Liver (tissue), 9 donors: Measurements from ENCODE around the gene SLC26A1. TPM values are rescaled to one million over a fixed set of nuclear protein-coding genes. Genes with fewer than 3 reads are reported as not detected.

ENCODE experiments used
- DNase-seq: peaks from one replicate; pipeline ENCODE4 v3.0.0-alpha.2; 2017; ENCODE audit warnings: low spot score
- H3K27ac ChIP-seq, 2 donors: one replicate each; pipeline ENCODE4 v1.7.0; 2013; ENCODE audit warnings: inconsistent platforms in 2 of 2, low read length in 2 of 2, control low read depth in 1 of 2, low read depth in 1 of 2, mild to moderate bottlenecking in 1 of 2
- H3K27me3 ChIP-seq, 4 donors: one replicate each; pipeline versions ENCODE4 v1.6.1 to v1.7.0; 2013; ENCODE audit warnings: low read length in 3 of 4, inconsistent platforms in 1 of 4, mild to moderate bottlenecking in 1 of 4, moderate library complexity in 1 of 4; ENCODE audit not compliant: control insufficient read depth in 4 of 4, insufficient read depth in 4 of 4
- H3K36me3 ChIP-seq, 4 donors: one replicate each; pipeline versions ENCODE4 v1.6.1 to v1.7.0; 2013; ENCODE audit warnings: low read length in 3 of 4, mild to moderate bottlenecking in 3 of 4, low read depth in 1 of 4, moderate library complexity in 1 of 4; ENCODE audit not compliant: control insufficient read depth in 4 of 4, insufficient read depth in 3 of 4
- H3K4me1 ChIP-seq, 4 donors: one replicate each; pipeline versions ENCODE4 v1.6.1 to v1.7.0; 2013; ENCODE audit warnings: low read length in 3 of 4, mild to moderate bottlenecking in 3 of 4, moderate library complexity in 1 of 4; ENCODE audit not compliant: control insufficient read depth in 4 of 4, insufficient read depth in 4 of 4
- H3K4me3 ChIP-seq, 3 donors: one replicate each; pipeline versions ENCODE4 v1.6.1 to v1.7.0; 2013; ENCODE audit warnings: low read length in 3 of 3, control low read depth in 1 of 3, low read depth in 1 of 3, mild to moderate bottlenecking in 1 of 3
- H3K9ac ChIP-seq, 2 donors: one replicate each; pipeline ENCODE4 v1.7.0; 2013; ENCODE audit warnings: low read length in 2 of 2, mild to moderate bottlenecking in 2 of 2, moderate library complexity in 2 of 2, control low read depth in 1 of 2, low read depth in 1 of 2
- H3K9me3 ChIP-seq, 4 donors: one replicate each; pipeline versions ENCODE4 v1.6.1 to v1.7.0; 2013; ENCODE audit warnings: low read length in 3 of 4; ENCODE audit not compliant: control insufficient read depth in 4 of 4
- EGR1 ChIP-seq, 2 donors: IDR thresholded peaks; 2 replicates each; pipeline ENCODE4 v1.6.1; 2016 to 2018; ENCODE audit warnings: antibody characterized with exemption in 2 of 2, low read depth in 2 of 2
- FOXA1 ChIP-seq: IDR thresholded peaks from 2 replicates; pipeline ENCODE4 v1.6.1; 2016; ENCODE audit warnings: antibody characterized with exemption
- HNF4A ChIP-seq, 2 donors: conservative IDR thresholded peaks; 2 replicates each; pipeline ENCODE4 v1.6.1; 2016; ENCODE audit warnings: antibody characterized with exemption in 2 of 2, mild to moderate bottlenecking in 2 of 2
- HNF4G ChIP-seq: IDR thresholded peaks from 2 replicates; pipeline ENCODE4 v1.6.1; 2016; ENCODE audit warnings: antibody characterized with exemption
- JUND ChIP-seq, 2 donors: IDR thresholded peaks; 2 replicates each; pipeline ENCODE4 v1.6.1; 2016; ENCODE audit warnings: antibody characterized with exemption in 2 of 2
- MAX ChIP-seq: IDR thresholded peaks from 2 replicates; pipeline ENCODE4 v1.6.1; 2016; ENCODE audit warnings: antibody characterized with exemption
- NR2F2 ChIP-seq: IDR thresholded peaks from 2 replicates; pipeline ENCODE4 v1.6.1; 2016; ENCODE audit warnings: antibody characterized with exemption
- RAD21 ChIP-seq, 2 donors: IDR thresholded peaks; 2 replicates each; pipeline ENCODE4 v1.6.1; 2016; ENCODE audit warnings: antibody characterized with exemption in 2 of 2, mild to moderate bottlenecking in 2 of 2
- RXRA ChIP-seq, 2 donors: IDR thresholded peaks; 2 replicates each; pipeline ENCODE4 v1.6.1; 2017 to 2018; ENCODE audit warnings: antibody characterized with exemption in 2 of 2, mild to moderate bottlenecking in 1 of 2
- SP1 ChIP-seq: IDR thresholded peaks from 2 replicates; pipeline ENCODE4 v1.6.1; 2018; ENCODE audit warnings: antibody characterized with exemption, mild to moderate bottlenecking
- TAF1 ChIP-seq: conservative IDR thresholded peaks from 2 replicates; pipeline ENCODE4 v1.6.1; 2016; ENCODE audit warnings: antibody characterized with exemption, mild to moderate bottlenecking
- YY1 ChIP-seq: IDR thresholded peaks from 2 replicates; pipeline ENCODE4 v1.6.1; 2016; ENCODE audit warnings: antibody characterized with exemption, mild to moderate bottlenecking
- WGBS: extraction: QIAGEN DNeasy Blood & Tissue Kit; methylation state at CpG from one replicate; pipeline ENCODE4 v1.1.7; 2013; 5-methylcytosine and 5-hydroxymethylcytosine counted together
- polyA plus RNA-seq, 2 donors: library from polyadenylated mRNA; stranded (reverse) in 1 of 2; unstranded in 1 of 2; fragments of 200-250 nt in 1 of 2; fragments of >200 nt in 1 of 2; fragmentation: Nextera tagmentation in 1 of 2; extraction: Ambion mirVana in 1 of 2; gene quantifications; one replicate each; pipeline versions ENCODE4 v1.2.1 to v1.2.3, GENCODE V29; 2013 to 2015
- total RNA-seq, 2 donors: library from RNA; depleted of rRNA; stranded (reverse); fragments of >200 nt; gene quantifications; one replicate each; pipeline ENCODE4 v1.2.3, GENCODE V29; 2014
- TF ChIP-seq, protein P1 (sequence below): IDR thresholded peaks from 2 replicates; pipeline ENCODE4 v1.6.1; 2016; ENCODE audit warnings: antibody characterized with exemption, mild to moderate bottlenecking
- TF ChIP-seq, protein P2 (sequence below): IDR thresholded peaks from 2 replicates; pipeline ENCODE4 v1.6.1; 2016; ENCODE audit warnings: antibody characterized with exemption
- TF ChIP-seq, protein P3 (sequence below): fragments of 150-350 bp; IDR thresholded peaks from 2 replicates; pipeline ENCODE4 v1.5.1; 2017; ENCODE audit warnings: improper control_type of control experiment, low read depth, low read length; ENCODE audit not compliant: missing input control
- donor health status: healthy.
- donor health status: healthy.
- donor health status: healthy.
- donor health status: healthy.
- donor health status: healthy.

SLC26A1 gene
- total and polyA plus RNA-seq, 4 donors: 5.1 to 41.0 (median 26.3) TPM

DNA sequence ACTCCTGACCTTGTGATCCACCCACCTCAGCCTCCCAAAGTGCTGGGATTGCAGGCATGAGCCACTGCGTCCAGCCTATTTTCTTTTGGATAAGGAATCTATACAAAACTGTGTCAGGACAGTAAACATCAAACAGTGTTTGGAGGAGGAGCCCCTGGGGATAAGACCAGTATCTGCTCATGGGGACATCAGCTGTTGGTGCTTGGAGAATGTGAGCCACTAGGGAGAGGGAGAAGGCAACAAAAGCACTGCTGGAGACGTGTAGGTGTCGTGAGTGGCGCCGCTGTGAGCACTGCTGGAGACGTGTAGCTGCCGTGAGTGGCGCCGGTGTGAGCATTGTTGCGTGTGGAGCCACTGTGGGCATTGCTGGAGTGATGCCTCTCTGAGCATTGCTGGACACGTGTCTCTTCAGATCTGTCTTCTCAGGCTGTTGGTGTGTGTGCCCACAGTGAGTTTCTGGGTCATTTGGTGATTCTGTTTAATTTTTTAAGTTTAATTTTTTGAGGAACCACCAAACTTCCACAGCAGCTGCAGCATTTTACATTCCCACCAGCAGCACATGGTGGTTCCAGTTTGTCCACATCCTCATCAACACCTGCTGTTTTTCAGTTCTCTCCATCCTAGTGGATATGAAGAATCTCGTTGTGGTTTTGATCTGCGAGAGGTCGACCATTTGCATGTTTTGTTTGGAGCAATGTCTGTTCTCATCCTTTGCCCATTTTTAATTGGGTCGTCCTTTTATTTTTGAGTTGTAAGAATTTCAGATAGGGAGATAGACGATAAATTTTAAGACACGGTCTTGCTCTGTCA, 38.8 kb downstream of the SLC26A1 start:
- TF ChIP-seq FOXA1: no peak
- TF ChIP-seq HNF4G: no peak
- DNase-seq: no peak
- Histone ChIP-seq H3K27ac (no peak overlapping the region), H3K9me3 (no peaks in the 10 kb centered on the region), H3K27me3 (no peaks in the 10 kb centered on the region), H3K4me3 (no peak overlapping the region), H3K4me1 (no peaks in the 10 kb centered on the region), H3K9ac (no peak overlapping the region), H3K36me3 (peaks cover 0 to 24% (median 5%) of the 10 kb centered on the region in 4 donors)
- 94% methylated on average over 17 of the region's 17 CpGs for WGBS

DNA sequence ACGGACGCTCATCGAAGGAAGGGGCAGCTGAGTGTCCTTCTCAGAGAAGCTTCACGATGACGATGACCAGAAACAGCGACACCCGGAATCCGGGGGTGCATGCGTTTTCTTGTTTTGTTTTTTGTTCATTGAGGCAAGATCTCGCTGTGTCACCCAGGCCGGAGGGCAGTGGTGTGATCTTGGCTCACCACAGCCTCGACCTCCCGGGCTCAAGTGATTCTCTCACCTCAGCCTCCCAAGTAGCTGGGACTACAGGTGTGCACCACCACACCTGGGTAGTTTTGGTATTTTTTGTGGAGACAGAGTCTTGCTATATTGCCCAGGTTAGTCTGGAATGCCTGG, 39.7 kb downstream of the SLC26A1 start:
- 98% methylated on average over 13 of the region's 13 CpGs for WGBS
- no peaks in the 10 kb centered on the region for H3K27me3 ChIP-seq
- no peak for DNase-seq

DNA sequence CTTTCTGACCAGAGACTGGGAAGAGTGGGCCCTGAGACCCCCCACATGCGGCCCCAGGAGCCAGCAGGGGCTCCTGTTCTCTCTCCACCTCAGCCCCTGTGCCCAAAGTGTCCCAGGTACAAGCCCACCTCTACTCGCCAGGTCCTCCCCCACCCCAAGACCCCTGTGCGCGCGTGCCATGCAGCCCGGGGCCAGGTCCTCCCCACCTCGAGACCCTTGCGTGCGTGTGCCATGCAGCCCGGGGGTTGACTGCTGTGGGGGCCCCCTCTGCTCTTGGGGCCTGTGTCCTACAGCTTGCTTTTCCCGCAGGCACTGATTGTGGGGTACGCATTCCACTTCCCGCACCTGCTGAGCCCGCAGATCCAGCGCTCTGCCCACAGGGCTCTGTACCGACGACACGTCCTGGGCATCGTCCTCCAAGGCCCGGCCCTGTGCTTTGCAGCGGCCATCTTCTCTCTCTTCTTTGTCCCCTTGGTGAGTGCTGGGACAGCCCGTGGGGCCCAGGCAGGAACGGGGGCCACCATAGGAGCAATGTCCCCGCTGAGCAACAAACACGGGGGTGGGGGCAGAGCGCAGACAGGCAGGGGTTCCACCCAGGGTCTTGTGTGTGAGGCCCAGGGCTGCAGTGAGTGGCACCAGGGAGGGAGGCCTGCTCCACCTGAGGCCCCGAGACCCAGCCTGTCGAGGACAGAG, 40.2 kb downstream of the SLC26A1 start:
- DNase-seq: no peak
- TF ChIP-seq, protein P1, sequence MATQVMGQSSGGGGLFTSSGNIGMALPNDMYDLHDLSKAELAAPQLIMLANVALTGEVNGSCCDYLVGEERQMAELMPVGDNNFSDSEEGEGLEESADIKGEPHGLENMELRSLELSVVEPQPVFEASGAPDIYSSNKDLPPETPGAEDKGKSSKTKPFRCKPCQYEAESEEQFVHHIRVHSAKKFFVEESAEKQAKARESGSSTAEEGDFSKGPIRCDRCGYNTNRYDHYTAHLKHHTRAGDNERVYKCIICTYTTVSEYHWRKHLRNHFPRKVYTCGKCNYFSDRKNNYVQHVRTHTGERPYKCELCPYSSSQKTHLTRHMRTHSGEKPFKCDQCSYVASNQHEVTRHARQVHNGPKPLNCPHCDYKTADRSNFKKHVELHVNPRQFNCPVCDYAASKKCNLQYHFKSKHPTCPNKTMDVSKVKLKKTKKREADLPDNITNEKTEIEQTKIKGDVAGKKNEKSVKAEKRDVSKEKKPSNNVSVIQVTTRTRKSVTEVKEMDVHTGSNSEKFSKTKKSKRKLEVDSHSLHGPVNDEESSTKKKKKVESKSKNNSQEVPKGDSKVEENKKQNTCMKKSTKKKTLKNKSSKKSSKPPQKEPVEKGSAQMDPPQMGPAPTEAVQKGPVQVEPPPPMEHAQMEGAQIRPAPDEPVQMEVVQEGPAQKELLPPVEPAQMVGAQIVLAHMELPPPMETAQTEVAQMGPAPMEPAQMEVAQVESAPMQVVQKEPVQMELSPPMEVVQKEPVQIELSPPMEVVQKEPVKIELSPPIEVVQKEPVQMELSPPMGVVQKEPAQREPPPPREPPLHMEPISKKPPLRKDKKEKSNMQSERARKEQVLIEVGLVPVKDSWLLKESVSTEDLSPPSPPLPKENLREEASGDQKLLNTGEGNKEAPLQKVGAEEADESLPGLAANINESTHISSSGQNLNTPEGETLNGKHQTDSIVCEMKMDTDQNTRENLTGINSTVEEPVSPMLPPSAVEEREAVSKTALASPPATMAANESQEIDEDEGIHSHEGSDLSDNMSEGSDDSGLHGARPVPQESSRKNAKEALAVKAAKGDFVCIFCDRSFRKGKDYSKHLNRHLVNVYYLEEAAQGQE: no peak
- TF ChIP-seq, protein P2, sequence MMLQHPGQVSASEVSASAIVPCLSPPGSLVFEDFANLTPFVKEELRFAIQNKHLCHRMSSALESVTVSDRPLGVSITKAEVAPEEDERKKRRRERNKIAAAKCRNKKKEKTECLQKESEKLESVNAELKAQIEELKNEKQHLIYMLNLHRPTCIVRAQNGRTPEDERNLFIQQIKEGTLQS: no peak
- TF ChIP-seq RAD21 (IDR thresholded peaks at IDR 0.05) (no peak), SP1 (no peak), TAF1 (no peak), EGR1 (IDR thresholded peaks at IDR 0.05; ENCODE audit: low read depth in 2 of 2) (no peak), NR2F2 (no peak), YY1 (no peak), HNF4A (conservative IDR thresholded peaks at IDR 0.05) (no peak)
- TF ChIP-seq, protein P3, sequence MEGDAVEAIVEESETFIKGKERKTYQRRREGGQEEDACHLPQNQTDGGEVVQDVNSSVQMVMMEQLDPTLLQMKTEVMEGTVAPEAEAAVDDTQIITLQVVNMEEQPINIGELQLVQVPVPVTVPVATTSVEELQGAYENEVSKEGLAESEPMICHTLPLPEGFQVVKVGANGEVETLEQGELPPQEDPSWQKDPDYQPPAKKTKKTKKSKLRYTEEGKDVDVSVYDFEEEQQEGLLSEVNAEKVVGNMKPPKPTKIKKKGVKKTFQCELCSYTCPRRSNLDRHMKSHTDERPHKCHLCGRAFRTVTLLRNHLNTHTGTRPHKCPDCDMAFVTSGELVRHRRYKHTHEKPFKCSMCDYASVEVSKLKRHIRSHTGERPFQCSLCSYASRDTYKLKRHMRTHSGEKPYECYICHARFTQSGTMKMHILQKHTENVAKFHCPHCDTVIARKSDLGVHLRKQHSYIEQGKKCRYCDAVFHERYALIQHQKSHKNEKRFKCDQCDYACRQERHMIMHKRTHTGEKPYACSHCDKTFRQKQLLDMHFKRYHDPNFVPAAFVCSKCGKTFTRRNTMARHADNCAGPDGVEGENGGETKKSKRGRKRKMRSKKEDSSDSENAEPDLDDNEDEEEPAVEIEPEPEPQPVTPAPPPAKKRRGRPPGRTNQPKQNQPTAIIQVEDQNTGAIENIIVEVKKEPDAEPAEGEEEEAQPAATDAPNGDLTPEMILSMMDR: no peak

More for the DNA sequence above, 39.7 kb downstream of the SLC26A1 start:
- Histone ChIP-seq H3K27ac (no peak overlapping the region), H3K36me3 (peaks cover 0 to 24% (median 5%) of the 10 kb centered on the region in 4 donors), H3K9ac (no peak overlapping the region), H3K4me1 (no peaks in the 10 kb centered on the region), H3K9me3 (no peaks in the 10 kb centered on the region), H3K4me3 (no peak overlapping the region)
- TF ChIP-seq NR2F2 (no peak), SP1 (no peak), RXRA (IDR thresholded peaks at IDR 0.05) (no peak), MAX (no peak), JUND (IDR thresholded peaks at IDR 0.05) (no peak), FOXA1 (no peak), EGR1 (IDR thresholded peaks at IDR 0.05; ENCODE audit: low read depth in 2 of 2) (no peak), TAF1 (no peak), HNF4A (conservative IDR thresholded peaks at IDR 0.05) (no peak)
- TF ChIP-seq, protein P2: no peak
- TF ChIP-seq, protein P3: no peak

More for the DNA sequence above, 40.2 kb downstream of the SLC26A1 start:
- Histone ChIP-seq H3K4me3 (no peak overlapping the region), H3K36me3 (peaks cover 0 to 22% (median 5%) of the 10 kb centered on the region in 4 donors), H3K27me3 (no peaks in the 10 kb centered on the region), H3K27ac (no peak overlapping the region), H3K9me3 (no peaks in the 10 kb centered on the region), H3K9ac (no peak overlapping the region), H3K4me1 (no peaks in the 10 kb centered on the region)
- WGBS: 95% methylated on average over 28 of the region's 28 CpGs
